GM18520 (cell line): ENCODE measurements around the gene ZNF682.
"Not testable (repeated sequence)": the region's sequence is repeated elsewhere in the genome, so short reads cannot be mapped to it uniquely, and the experiment has no call there.

Experiments
- ATAC-seq: cut with Tn5 transposase; IDR thresholded peaks from one replicate; pipeline ENCODE4 v1.9.1; 2021; ENCODE audit not compliant: unreplicated experiment

Gene ZNF682

DNA sequence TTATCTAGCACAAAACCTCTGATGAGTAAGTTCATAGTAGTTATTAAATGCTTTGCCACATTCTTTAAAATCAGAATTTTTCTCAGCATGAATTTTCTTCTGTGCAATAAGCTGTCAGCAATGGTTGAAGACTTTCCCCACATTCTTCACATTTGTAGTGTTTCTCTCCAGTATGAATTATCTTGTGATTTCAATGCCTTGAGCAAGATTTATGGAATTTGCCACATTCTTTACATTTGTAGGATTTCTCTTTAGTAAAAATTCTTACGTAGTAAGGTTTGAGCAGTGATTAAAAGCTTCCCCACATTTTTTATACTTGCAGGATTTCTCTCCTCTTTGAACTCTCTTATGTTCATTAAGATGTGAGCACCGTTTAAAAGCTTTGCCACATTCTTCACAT is 33.6 kb downstream of the ZNF682 start:
- no peak for ATAC-seq

DNA sequence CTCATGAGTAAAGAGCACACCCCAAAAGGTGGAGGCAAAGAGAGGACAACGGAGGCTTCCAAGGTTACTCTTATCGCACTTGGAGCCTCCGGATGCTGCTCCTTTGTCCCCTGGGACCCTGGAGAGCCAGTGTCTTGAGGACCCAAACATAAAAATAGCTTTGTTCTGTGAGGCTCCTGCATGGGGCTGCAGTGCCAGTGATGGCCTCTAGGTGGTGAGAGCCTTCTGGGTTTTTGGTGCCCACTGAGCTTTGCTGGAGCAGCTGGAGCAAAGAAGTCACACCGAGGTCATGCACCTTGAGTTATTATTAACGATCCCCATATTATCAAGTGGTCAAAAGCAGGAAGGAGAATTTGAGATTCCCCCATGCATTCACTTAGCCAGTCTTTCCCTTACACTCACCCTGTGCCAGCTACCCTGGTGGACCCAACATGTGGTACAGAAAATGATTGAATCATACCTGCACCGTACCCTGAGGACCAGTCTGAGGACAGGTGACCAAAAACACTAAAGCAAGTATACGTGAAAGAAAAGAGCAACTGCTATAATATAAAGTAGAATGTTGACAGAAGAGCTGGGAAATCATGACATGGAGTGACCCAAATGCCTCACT is 41.5 kb downstream of the ZNF682 start:
- no peak for ATAC-seq

DNA sequence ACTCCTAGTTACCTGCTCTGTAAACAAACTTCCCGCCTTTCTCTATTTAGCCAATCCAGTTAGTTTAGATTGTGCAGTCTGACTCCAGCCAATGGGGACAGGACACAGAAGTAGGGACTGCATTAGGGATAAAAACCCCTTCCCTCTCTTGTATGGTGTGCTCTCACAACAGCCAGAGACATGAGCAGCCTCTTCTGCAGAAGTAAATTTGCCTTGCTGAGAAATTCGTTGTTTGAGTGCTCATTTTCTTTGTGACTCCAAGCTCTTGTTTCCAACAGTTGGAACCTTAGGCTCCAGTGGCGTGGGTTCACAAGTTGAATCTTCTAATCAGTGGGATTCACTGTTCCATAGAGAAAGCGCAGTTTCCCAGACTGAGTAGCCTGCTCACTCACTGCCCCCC is 72.4 kb downstream of the ZNF682 start:
- no peak for ATAC-seq

DNA sequence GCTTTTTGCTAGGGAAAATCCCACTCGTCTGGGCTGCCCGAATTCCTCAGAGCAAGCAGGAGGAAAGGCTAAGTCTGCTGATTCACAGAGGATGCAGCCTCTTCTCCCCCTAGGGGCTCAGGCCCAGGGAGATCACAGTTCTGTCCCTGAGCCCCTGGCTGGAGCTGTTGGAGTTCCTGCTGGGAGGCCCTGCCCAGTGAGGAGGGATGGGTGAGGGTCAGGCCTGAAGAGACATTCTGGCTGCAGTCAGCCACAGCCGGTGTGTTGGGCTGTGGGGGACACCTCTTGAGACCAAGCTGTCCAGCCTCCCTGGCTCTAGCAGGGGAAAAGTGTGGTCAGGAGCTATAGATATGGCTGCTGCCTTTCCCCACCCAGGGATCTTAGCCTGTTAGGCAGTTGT is 73.2 kb downstream of the ZNF682 start:
- not testable (repeated sequence) for ATAC-seq

DNA sequence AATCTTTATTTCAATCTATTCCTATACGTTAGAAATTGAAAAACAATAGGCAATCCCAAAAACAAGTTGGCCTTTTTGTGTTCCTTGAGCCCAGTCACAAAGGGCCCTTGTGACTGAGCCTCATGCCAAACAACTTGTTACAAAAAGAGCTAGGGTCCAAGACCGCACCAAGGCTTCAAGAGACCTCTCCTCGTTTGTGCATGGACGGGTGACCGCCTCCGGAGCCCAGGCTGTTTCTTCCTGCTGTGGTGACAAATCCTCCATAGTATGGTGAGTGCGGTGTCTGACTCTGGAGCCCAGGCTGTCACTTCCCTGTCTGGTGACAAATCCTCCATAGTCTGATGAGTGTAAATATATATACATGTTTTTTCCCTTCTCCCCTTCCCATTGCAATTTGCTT is 74.9 kb downstream of the ZNF682 start:
- no peak for ATAC-seq

DNA sequence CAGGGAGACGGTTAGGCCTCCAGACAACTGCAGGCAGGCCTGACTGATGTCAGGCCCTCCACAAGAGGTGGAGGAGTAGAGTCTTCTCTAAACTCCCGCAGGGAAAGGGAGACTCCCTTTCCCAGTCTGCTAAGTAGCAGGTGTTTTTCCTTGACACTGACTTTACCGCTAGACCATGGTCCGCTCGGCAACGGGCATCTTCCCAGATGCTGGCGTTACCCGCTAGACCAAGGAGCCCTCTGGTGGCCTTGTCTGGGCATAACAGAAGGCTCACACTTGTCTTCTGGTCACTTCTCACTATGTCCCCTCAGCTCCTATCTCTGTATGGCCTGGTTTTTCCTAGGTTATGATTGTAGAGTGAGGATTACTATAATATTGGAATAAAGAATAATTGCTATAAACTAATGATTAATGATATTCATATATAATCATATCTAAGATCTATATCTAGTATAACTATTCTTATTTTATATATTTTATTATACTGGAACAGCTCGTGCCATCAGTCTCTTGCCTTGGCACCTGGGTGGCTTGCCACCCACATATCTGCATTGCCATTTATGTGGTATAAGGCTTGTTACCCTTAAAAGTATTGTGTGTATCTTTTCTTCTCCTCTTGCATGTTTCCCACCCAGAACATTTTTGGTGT is 80.0 kb downstream of the ZNF682 start:
- ATAC-seq, result not testable (repeated sequence)

DNA sequence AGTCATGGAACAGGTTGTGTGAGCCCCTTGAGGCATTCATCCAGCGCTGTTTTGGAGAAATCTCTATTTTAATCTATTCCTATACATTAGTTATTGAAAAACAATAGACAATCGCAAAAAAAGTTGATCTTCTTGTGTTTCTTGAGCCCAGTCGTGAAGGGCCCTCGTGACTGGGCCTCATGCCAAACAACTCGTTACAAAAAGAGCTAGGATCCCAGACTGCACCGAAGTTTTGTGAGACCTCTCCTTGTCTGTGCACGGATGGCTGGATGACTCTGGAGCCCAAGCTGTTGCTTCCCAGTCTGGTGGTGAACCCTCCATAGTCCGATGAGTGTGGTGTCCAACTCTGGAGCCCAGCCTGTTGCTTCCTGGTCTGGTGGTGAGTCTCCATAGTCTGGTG is 81.5 kb downstream of the ZNF682 start:
- ATAC-seq, result not testable (repeated sequence)

DNA sequence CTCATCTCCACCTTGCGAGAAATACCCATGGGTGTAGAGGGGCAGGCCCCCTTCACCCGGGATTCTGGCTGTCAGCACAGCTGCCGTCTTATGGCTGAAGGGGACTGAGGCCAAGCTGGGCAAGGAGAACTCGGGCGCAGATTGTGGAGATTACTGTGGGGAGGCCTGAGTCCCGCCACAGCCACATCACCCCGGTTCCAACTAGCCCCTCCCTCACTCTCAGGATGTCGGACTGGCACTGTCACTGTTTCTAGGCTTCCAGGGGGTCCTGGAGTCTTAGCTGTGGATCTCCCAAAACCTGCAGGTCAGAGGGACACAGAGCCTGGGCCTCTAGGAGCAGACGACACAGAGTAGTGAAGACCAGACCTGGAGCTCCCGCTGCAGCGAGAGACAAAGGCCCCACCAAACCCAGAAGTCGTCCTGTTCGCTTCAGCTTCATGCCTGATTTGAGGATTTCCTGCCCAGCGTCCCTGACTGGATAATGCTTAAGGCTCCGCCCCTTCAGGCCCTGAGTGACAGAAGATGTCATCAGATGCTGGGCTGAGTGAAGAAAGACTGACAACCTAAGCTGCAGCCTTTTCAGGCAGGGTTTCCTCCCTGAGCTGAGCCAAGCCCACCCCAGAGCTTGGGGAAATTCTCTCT is 82.8 kb downstream of the ZNF682 start:
- ATAC-seq, result no peak

DNA sequence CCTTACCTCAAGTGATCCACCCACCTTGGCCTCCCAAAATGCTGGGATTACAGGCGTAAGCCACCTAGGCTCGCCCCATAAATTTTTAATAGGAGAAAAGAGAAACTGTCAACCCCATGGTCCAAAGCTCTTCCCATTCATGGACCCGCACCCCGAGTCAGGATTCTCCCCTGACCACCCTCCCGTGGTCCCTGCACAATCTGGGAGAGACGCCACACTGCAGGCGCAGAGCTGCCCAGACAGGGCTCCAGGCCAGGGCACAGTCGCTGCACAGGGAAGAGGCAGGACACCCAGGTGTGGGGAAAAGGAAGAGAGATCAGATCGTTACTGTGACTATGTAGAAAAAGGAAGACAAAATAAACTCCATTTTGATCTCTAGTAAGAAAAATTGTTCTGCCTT is 84.1 kb downstream of the ZNF682 start:
- no peak for ATAC-seq
